K562 (cell line): ENCODE results near the gene RNF152.

Experiments
- NRF1 ChIP-seq, 2 experiments: fragments of 450-650 bp; IDR thresholded peaks in 1 of 2; conservative IDR thresholded peaks in 1 of 2; 2 replicates each; pipeline ENCODE4 v1.6.1; 2014; ENCODE audit warnings: mild to moderate bottlenecking in 2 of 2
- TGIF2 ChIP-seq: sonication (generic); formaldehyde crosslinking; IDR thresholded peaks from 2 replicates; pipeline ENCODE4 v1.8.1; 2022; ENCODE audit warnings: mild to moderate bottlenecking, missing genetic modification reagents, moderate library complexity
- ZNF263 ChIP-seq: sonication (generic); formaldehyde crosslinking; IDR thresholded peaks from 2 replicates; pipeline ENCODE4 v1.8.0; 2022; ENCODE audit warnings: mild to moderate bottlenecking, missing genetic modification reagents, borderline replicate concordance
- TF ChIP-seq, protein P1 (sequence below): sonication (generic); formaldehyde crosslinking; IDR thresholded peaks from 2 replicates; pipeline ENCODE4 v1.5.0; 2020; ENCODE audit warnings: missing genetic modification reagents
- TF ChIP-seq, protein P2 (sequence below), 3 experiments: IDR thresholded peaks in 2 of 3; conservative IDR thresholded peaks in 1 of 3; 2 replicates each; pipeline ENCODE4 v1.5.1; 2011 to 2012; ENCODE audit warnings: low read length in 3 of 3, mild to moderate bottlenecking in 3 of 3, control low read depth in 2 of 3, improper control_type of control experiment in 1 of 3, inconsistent platforms in 1 of 3, low read depth in 1 of 3, mixed read lengths in 1 of 3, moderate library complexity in 1 of 3; ENCODE audit not compliant: insufficient read depth in 2 of 3

DNA sequence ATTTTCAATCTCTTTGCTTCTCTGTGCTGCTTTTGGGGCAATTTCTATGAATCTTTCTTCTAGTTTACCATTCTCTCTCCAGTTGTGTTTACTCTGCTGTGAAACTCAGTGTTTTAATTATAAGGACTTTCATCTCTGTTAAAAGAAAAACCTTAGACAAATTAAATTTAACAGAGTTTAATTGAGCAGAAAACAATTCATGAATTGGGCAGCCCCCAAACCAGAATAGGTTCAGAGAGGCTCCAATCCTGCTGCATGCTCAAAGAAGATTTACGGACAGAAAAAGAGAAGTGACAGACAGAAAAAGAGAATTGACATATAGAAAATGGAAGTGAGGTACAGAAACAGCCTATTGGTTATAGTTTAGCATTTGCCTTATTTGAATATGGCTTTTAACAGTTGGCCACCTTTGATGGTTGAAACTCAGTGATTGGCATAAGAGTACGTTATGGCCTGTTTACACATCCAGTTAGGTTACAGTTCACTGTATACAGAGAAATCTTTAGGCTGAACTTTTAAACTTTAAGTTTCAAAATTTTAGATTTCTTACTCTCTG, 120.4 kb downstream of the RNF152 start:
- TF ChIP-seq, protein P1, sequence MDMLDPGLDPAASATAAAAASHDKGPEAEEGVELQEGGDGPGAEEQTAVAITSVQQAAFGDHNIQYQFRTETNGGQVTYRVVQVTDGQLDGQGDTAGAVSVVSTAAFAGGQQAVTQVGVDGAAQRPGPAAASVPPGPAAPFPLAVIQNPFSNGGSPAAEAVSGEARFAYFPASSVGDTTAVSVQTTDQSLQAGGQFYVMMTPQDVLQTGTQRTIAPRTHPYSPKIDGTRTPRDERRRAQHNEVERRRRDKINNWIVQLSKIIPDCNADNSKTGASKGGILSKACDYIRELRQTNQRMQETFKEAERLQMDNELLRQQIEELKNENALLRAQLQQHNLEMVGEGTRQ (CRISPR knock-in tag) = no peak
- no peak for TF ChIP-seq TGIF2
- no peak for TF ChIP-seq ZNF263 (CRISPR knock-in tag)
- no peak for TF ChIP-seq NRF1 (conservative IDR thresholded peaks at IDR 0.05 in 1 of 2, IDR thresholded peaks at IDR 0.05 in 1 of 2)
- TF ChIP-seq, protein P2, sequence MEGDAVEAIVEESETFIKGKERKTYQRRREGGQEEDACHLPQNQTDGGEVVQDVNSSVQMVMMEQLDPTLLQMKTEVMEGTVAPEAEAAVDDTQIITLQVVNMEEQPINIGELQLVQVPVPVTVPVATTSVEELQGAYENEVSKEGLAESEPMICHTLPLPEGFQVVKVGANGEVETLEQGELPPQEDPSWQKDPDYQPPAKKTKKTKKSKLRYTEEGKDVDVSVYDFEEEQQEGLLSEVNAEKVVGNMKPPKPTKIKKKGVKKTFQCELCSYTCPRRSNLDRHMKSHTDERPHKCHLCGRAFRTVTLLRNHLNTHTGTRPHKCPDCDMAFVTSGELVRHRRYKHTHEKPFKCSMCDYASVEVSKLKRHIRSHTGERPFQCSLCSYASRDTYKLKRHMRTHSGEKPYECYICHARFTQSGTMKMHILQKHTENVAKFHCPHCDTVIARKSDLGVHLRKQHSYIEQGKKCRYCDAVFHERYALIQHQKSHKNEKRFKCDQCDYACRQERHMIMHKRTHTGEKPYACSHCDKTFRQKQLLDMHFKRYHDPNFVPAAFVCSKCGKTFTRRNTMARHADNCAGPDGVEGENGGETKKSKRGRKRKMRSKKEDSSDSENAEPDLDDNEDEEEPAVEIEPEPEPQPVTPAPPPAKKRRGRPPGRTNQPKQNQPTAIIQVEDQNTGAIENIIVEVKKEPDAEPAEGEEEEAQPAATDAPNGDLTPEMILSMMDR (IDR thresholded peaks at IDR 0.05 in 2 of 3, conservative IDR thresholded peaks at IDR 0.05 in 1 of 3; ENCODE audit: insufficient read depth in 2 of 3, low read depth in 1 of 3, low read length in 3 of 3) = no peak
